ENCODE results near the gene P2RY1. TPM values are rescaled to one million over a fixed set of nuclear protein-coding genes. Genes with fewer than 3 reads are reported as not detected.

The P2RY1 gene
- total and polyA plus RNA-seq, 2 of the 4 experiments (the other 2 are of a cell fraction) = not detected

GRCh38 chr3:152811974-152812760 lies 22.8 kb upstream of the P2RY1 start:
- H3K4me3 ChIP-seq (ENCODE audit: insufficient read depth, low read depth, low read length) = no peak overlapping the region
- H2BK15ac ChIP-seq (ENCODE audit: low read depth, low read length) = no peak overlapping the region
- no TSS peak for BruUV-seq (replicated peaks)
- H3K9ac ChIP-seq (ENCODE audit: low read depth, low read length) = no peak overlapping the region
- no peak overlapping the region for H3K18ac ChIP-seq (ENCODE audit: low read depth, low read length)
- H3K14ac ChIP-seq (replicated peaks; ENCODE audit: low read depth, low read length) = no peak overlapping the region
- no peak for DNase-seq
- no peak for ATAC-seq (ENCODE audit: low read depth)
- H3K56ac ChIP-seq (ENCODE audit: extremely low read depth, insufficient read depth, low read length) = no peak overlapping the region
- no peaks in the 10 kb centered on the region for H3K36me3 ChIP-seq (ENCODE audit: control insufficient read depth, insufficient read depth, low read length)
- no peak for TF ChIP-seq NFE2L2 (IDR thresholded peaks at IDR 0.05; ENCODE audit: low read depth, low read length)
- no peak for TF ChIP-seq BHLHE40 (IDR thresholded peaks at IDR 0.05; ENCODE audit: low read depth, low read length)
- TF ChIP-seq ELK1 (IDR thresholded peaks at IDR 0.05; ENCODE audit: borderline replicate concordance, low read depth, low read length) = no peak
- TF ChIP-seq, protein P1, sequence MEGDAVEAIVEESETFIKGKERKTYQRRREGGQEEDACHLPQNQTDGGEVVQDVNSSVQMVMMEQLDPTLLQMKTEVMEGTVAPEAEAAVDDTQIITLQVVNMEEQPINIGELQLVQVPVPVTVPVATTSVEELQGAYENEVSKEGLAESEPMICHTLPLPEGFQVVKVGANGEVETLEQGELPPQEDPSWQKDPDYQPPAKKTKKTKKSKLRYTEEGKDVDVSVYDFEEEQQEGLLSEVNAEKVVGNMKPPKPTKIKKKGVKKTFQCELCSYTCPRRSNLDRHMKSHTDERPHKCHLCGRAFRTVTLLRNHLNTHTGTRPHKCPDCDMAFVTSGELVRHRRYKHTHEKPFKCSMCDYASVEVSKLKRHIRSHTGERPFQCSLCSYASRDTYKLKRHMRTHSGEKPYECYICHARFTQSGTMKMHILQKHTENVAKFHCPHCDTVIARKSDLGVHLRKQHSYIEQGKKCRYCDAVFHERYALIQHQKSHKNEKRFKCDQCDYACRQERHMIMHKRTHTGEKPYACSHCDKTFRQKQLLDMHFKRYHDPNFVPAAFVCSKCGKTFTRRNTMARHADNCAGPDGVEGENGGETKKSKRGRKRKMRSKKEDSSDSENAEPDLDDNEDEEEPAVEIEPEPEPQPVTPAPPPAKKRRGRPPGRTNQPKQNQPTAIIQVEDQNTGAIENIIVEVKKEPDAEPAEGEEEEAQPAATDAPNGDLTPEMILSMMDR (conservative IDR thresholded peaks at IDR 0.05; ENCODE audit: low read depth, low read length) = no peak
- TF ChIP-seq RAD21 (IDR thresholded peaks at IDR 0.05; ENCODE audit: low read length) = no peak
- TF ChIP-seq MAFK (IDR thresholded peaks at IDR 0.05; ENCODE audit: low read depth, low read length) = no peak
- no peak overlapping the region for H2BK120ac ChIP-seq (ENCODE audit: low read depth, low read length)
- no peaks in the 10 kb centered on the region for H4K20me1 ChIP-seq (ENCODE audit: insufficient read depth, low read length)
- intact Hi-C loops (cut with micrococcal nuclease) = no loop called here
- H3K4ac ChIP-seq (ENCODE audit: low read depth, low read length) = no peak overlapping the region
- H3K4me2 ChIP-seq (ENCODE audit: low read depth, low read length) = no peak overlapping the region
- H3K9me3 ChIP-seq (ENCODE audit: control insufficient read depth, insufficient read depth, low read length) = no peaks in the 10 kb centered on the region
- no peak overlapping the region for H2AK5ac ChIP-seq (ENCODE audit: low read depth, low read length)
- no peak overlapping the region for H3K23ac ChIP-seq (ENCODE audit: low read depth, low read length)
- dilution Hi-C loops (cut with HindIII; ENCODE audit: low sequenced_read_pairs, unreplicated experiment) = no loop called here
- no peaks in the 10 kb centered on the region for H3K9me1 ChIP-seq (ENCODE audit: insufficient read depth, low read length)
- WGBS, 2 experiments (ENCODE audit: extremely low coverage in 2 of 2, insufficient read length in 1 of 2) = no CpG with 5 or more reads among the region's 1 CpG
- H2AK9ac ChIP-seq (replicated peaks; ENCODE audit: low read depth, low read length, poor library complexity) = no peak overlapping the region
- in situ Hi-C loops (cut with MboI; ENCODE audit: low sequenced_read_pairs) = no loop called here
- CTCF ChIA-PET = interaction anchor here (0.5 kb wide), 1 partner anchor 38 kb away, joined by 3 read pairs; no protein-coding TSS in a partner anchor
- H3K27me3 ChIP-seq (ENCODE audit: control insufficient read depth, insufficient read depth, low read length) = no peaks in the 10 kb centered on the region
- H2BK5ac ChIP-seq (ENCODE audit: low read depth, low read length, poor library complexity, severe bottlenecking) = no peak overlapping the region
- H3K79me1 ChIP-seq (ENCODE audit: low read depth in 1 of 2, low read length in 2 of 2) = no peaks in the 10 kb centered on the region
- no peak overlapping the region for H2BK20ac ChIP-seq (ENCODE audit: low read depth, low read length)
- no peak overlapping the region for H3K27ac ChIP-seq (ENCODE audit: insufficient read depth, low read length)
- no peak overlapping the region for H4K8ac ChIP-seq (ENCODE audit: low read depth in 2 of 2, low read length in 2 of 2)
- no peaks in the 10 kb centered on the region for H3K4me1 ChIP-seq (ENCODE audit: control insufficient read depth, insufficient read depth, low read length)
- H4K5ac ChIP-seq (ENCODE audit: low read depth, low read length) = no peak overlapping the region
- POLR2A ChIA-PET (ENCODE audit: unreplicated experiment) = no interaction called here
- H2AFZ ChIP-seq (replicated peaks; ENCODE audit: low read length, poor library complexity) = no peak overlapping the region
- H4K91ac ChIP-seq (ENCODE audit: insufficient read depth, low read depth, low read length) = no peak overlapping the region
